Measurements from ENCODE around the gene VGLL3.

Gene VGLL3

DNA sequence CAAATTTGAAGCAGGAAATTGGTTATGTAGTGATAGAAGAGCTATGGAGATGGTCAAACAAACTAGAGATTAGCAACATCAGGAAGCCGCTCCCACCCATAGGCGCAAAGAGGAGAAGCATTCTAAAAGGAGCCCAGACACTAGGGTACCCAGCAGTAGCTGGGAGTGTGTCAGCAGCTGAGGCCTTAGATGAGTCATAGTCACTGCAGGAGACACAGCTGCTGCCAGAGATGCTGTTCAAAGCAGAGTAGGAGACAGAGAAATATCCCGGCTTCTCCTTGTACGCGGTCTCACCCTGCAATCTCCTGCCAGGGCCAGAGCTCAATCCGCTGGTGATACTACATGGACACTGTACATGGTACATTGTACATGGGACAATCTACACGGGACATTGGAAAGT lies 61.9 kb downstream of the VGLL3 start:
- no peaks in the 10 kb centered on the region for H3K27me3 ChIP-seq (ENCODE audit: insufficient read depth, poor library complexity, severe bottlenecking)
- H3K4me3 ChIP-seq (replicated peaks; ENCODE audit: insufficient read depth, low read length) = no peak overlapping the region
- H3K27ac ChIP-seq (replicated peaks) = no peak overlapping the region
- TF ChIP-seq GABPA (IDR thresholded peaks at IDR 0.05; ENCODE audit: low read depth) (no peak), SPI1 (IDR thresholded peaks at IDR 0.05; ENCODE audit: borderline replicate concordance, low read depth) (no peak), POLR2AphosphoS5 (IDR thresholded peaks at IDR 0.05; ENCODE audit: low read depth) (no peak)
- TF ChIP-seq, protein P1, sequence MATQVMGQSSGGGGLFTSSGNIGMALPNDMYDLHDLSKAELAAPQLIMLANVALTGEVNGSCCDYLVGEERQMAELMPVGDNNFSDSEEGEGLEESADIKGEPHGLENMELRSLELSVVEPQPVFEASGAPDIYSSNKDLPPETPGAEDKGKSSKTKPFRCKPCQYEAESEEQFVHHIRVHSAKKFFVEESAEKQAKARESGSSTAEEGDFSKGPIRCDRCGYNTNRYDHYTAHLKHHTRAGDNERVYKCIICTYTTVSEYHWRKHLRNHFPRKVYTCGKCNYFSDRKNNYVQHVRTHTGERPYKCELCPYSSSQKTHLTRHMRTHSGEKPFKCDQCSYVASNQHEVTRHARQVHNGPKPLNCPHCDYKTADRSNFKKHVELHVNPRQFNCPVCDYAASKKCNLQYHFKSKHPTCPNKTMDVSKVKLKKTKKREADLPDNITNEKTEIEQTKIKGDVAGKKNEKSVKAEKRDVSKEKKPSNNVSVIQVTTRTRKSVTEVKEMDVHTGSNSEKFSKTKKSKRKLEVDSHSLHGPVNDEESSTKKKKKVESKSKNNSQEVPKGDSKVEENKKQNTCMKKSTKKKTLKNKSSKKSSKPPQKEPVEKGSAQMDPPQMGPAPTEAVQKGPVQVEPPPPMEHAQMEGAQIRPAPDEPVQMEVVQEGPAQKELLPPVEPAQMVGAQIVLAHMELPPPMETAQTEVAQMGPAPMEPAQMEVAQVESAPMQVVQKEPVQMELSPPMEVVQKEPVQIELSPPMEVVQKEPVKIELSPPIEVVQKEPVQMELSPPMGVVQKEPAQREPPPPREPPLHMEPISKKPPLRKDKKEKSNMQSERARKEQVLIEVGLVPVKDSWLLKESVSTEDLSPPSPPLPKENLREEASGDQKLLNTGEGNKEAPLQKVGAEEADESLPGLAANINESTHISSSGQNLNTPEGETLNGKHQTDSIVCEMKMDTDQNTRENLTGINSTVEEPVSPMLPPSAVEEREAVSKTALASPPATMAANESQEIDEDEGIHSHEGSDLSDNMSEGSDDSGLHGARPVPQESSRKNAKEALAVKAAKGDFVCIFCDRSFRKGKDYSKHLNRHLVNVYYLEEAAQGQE (IDR thresholded peaks at IDR 0.05; ENCODE audit: insufficient replicate concordance, low read depth) = no peak
- TF ChIP-seq, protein P2, sequence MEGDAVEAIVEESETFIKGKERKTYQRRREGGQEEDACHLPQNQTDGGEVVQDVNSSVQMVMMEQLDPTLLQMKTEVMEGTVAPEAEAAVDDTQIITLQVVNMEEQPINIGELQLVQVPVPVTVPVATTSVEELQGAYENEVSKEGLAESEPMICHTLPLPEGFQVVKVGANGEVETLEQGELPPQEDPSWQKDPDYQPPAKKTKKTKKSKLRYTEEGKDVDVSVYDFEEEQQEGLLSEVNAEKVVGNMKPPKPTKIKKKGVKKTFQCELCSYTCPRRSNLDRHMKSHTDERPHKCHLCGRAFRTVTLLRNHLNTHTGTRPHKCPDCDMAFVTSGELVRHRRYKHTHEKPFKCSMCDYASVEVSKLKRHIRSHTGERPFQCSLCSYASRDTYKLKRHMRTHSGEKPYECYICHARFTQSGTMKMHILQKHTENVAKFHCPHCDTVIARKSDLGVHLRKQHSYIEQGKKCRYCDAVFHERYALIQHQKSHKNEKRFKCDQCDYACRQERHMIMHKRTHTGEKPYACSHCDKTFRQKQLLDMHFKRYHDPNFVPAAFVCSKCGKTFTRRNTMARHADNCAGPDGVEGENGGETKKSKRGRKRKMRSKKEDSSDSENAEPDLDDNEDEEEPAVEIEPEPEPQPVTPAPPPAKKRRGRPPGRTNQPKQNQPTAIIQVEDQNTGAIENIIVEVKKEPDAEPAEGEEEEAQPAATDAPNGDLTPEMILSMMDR (IDR thresholded peaks at IDR 0.05; ENCODE audit: insufficient read depth, low read length) = no peak
- no peak for DNase-seq (ENCODE audit: low read depth in 1 of 2, low spot score in 1 of 2)

DNA sequence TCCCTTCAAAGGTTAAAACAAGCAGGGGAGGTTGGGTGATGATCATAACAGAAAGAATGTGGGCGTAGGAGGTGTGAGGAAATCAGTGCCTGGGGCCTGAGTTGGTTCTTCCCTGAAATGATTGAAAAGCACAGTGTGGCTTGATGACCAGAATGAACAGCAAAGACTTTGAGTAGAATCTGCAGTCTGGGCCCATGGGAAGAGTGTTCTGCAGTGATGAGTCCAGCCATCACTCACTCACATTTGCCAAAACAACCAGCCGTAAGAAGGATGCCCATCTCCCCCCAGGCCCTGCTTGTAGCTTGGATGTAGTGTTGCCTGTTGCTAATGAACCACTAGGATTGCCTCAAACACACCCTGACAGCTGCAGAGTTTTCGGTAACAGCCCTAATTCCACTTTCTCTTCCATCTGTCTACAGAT lies 67.9 kb downstream of the VGLL3 start:
- no peak for TF ChIP-seq POLR2AphosphoS5 (IDR thresholded peaks at IDR 0.05; ENCODE audit: low read depth)
- Histone ChIP-seq H3K27ac (replicated peaks) (no peak overlapping the region), H3K4me3 (replicated peaks; ENCODE audit: insufficient read depth, low read length) (no peak overlapping the region), H3K27me3 (ENCODE audit: insufficient read depth, poor library complexity, severe bottlenecking) (no peaks in the 10 kb centered on the region)
- no peak for DNase-seq (ENCODE audit: low read depth in 1 of 2, low spot score in 1 of 2)

DNA sequence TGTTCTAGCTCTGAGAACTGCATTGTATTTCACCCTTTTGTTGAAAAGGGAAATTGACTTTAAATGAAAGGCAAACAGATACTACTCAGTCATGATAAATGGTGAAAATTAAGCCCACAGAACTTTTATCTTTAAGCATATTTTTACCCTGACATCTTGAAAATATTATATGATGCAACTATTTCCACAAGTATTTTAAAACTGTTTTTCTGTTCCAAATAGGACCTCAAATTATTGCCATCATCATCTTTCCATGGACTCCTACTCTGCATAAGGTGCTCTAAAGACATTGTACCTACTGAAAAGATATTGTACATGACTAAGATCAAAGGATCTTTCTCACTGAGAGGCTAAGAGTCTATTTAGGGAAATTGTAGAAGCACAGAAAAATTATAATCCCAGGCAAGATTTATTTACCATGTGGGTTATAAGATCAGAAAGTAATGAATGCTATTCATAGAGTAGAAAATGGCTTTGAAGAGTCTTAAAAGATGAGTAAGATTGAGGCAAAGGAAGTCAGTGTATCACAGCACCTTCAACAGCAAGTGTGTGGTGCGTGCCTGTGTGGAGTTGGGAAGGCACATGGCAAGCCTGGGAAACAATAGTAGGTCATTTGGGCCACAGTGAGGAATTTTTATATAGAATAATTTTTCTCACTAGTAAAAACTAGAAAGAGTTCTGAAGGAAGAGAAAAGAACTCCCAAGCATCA lies 68.8 kb downstream of the VGLL3 start:
- TF ChIP-seq, protein P2 (IDR thresholded peaks at IDR 0.05; ENCODE audit: insufficient read depth, low read length) = no peak
- TF ChIP-seq SPI1 (IDR thresholded peaks at IDR 0.05; ENCODE audit: borderline replicate concordance, low read depth) (no peak), GABPA (IDR thresholded peaks at IDR 0.05; ENCODE audit: low read depth) (no peak), POLR2AphosphoS5 (IDR thresholded peaks at IDR 0.05; ENCODE audit: low read depth) (no peak)
- TF ChIP-seq, protein P1 (IDR thresholded peaks at IDR 0.05; ENCODE audit: insufficient replicate concordance, low read depth) = no peak
- H3K27me3 ChIP-seq (ENCODE audit: insufficient read depth, poor library complexity, severe bottlenecking) = no peaks in the 10 kb centered on the region
- DNase-seq (ENCODE audit: low read depth in 1 of 2, low spot score in 1 of 2) = no peak
- no peak overlapping the region for H3K27ac ChIP-seq (replicated peaks)
- no peak overlapping the region for H3K4me3 ChIP-seq (replicated peaks; ENCODE audit: insufficient read depth, low read length)

DNA sequence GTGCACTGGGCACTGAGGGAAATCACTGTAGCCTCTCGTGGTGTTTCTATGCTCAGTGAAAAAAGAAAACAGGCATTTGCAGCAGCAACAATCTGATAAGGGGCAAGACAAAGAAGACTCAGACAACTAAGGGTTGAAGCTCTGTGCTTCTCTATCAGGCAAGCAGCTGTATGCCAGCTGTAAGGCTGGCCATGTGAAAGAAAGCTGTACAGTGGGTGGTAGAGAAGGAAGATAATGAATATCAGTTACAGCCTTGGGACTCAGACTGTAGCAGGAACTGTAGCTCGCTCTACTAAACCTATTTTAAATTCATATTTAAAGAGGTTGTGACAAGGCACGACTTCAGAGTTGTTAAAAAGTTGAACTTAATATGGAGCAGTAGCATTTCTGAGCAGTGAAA lies 76.3 kb downstream of the VGLL3 start:
- no peak overlapping the region for H3K4me3 ChIP-seq (replicated peaks; ENCODE audit: insufficient read depth, low read length)
- H3K27ac ChIP-seq (replicated peaks) = no peak overlapping the region
- DNase-seq (ENCODE audit: low read depth in 1 of 2, low spot score in 1 of 2) = no peak
- H3K27me3 ChIP-seq (ENCODE audit: insufficient read depth, poor library complexity, severe bottlenecking) = no peaks in the 10 kb centered on the region
- no peak for TF ChIP-seq SPI1 (IDR thresholded peaks at IDR 0.05; ENCODE audit: borderline replicate concordance, low read depth)

DNA sequence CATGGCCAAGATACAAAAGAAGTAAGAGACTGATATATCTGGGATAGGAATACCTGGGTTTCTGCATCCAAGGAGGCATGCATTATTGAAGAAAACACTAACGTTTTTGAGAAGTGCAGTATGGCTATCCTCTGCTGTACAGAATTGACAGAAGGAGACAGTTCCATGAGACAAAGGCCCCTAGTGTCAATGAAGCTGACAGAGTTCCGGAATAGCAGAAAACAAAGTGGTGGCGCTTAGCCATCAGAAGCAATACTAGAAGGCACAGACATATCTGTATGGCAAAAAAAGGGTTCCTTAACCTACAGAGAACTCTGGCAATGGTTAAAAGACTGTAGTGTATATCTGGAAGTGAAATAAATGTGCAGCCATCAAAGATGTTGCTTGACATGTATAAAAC lies 77.8 kb downstream of the VGLL3 start:
- Histone ChIP-seq H3K27ac (replicated peaks) (no peak overlapping the region), H3K27me3 (ENCODE audit: insufficient read depth, poor library complexity, severe bottlenecking) (no peaks in the 10 kb centered on the region), H3K4me3 (replicated peaks; ENCODE audit: insufficient read depth, low read length) (no peak overlapping the region)
- no peak for DNase-seq (ENCODE audit: low read depth in 1 of 2, low spot score in 1 of 2)
- TF ChIP-seq GABPA (IDR thresholded peaks at IDR 0.05; ENCODE audit: low read depth) (no peak), POLR2AphosphoS5 (IDR thresholded peaks at IDR 0.05; ENCODE audit: low read depth) (no peak), SPI1 (IDR thresholded peaks at IDR 0.05; ENCODE audit: borderline replicate concordance, low read depth) (no peak)
- TF ChIP-seq, protein P2 (IDR thresholded peaks at IDR 0.05; ENCODE audit: insufficient read depth, low read length) = no peak
- TF ChIP-seq, protein P1 (IDR thresholded peaks at IDR 0.05; ENCODE audit: insufficient replicate concordance, low read depth) = no peak

All from HL-60 (cell line).